Right ventricle myocardium superior (tissue), 1 donor: ENCODE measurements around the gene RFPL3. TPM values are rescaled to one million over a fixed set of nuclear protein-coding genes. Genes with fewer than 3 reads are reported as not detected.

Experiments used
- ATAC-seq: fragments of 200-7000 bp; cut with Tn5 transposase; one replicate; pipeline ENCODE4 v1.9.1; 2020; ENCODE audit warnings: mild to moderate bottlenecking; ENCODE audit not compliant: poor library complexity
- DNase-seq: peaks from one replicate; pipeline ENCODE4 v3.0.0-alpha.2; 2020
- intact Hi-C: fragments of 100-400 bp; cut with DNase I; formaldehyde crosslinking; loops from one replicate; pipeline ENCODE4 v1.11.2; 2022
- total RNA-seq: library from RNA; stranded (reverse); fragmentation: NEBNext Ultra II Directional; extraction: Animal tissue kit (Norgen Biotek cat#: 25700); gene quantifications from one replicate; pipeline ENCODE4 v1.2.1, GENCODE V29; 2021
- donor health status: DM: no; HTN: yes; CAD: no; lungs with severe emphysema.

Gene RFPL3
- total RNA-seq, 1 donor from 2014 or later, result not detected

GRCh38 chr22:32396255-32396654 is 38.6 kb downstream of the RFPL3 start:
- intact Hi-C loops, result no loop called here
- no peak for ATAC-seq
- no peak for DNase-seq

DNA sequence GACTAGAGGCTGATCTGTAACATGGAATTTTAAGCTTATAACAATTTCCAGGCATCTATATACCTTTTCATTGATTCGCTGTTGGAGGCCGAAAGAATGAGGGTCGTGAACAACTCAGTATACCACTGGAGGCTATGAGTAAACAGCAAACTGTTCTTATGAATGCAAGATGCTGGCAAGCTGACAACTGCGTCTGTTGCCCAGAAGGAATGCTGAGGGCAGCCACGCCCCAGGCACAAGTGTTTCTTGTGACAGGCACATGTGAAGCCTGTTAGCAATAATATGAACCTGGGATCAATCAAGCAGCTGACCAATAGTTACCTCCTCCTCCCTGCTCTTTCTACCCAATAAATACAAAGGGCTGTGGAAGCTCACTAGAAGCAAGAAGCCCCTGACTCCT is 39.1 kb downstream of the RFPL3 start:
- DNase-seq (no peak), ATAC-seq (no peak)
- intact Hi-C loops, result no loop called here

- no peak for ATAC-seq
- intact Hi-C loops, result no loop called here
These were observed 43.8 kb downstream of the RFPL3 start for GRCh38 chr22:32401486-32401885.

DNA sequence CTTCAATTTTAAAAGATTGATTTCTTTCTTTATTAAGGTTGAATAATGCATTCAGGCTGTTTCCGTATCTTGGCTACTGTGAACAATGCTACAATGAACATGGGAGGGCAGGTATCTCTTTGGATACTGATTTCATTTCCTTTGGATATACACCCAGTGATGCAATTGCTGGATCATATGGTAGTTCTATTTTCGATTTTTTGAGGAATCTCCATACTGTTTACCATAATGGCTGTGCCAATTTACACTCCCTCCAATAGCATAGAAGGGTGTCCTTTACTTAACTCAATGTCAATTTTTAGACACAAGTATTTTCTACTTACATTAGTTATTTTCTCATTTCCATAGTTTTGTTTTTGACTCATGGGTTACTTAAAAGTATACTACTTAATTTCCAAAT is 46.4 kb downstream of the RFPL3 start:
- intact Hi-C loops, result no loop called here
- ATAC-seq (no peak), DNase-seq (no peak)

More at GRCh38 chr22:32401486-32401885, 43.8 kb downstream of the RFPL3 start:
- no peak for DNase-seq

GRCh38 chr22:32407312-32407711 is 49.6 kb downstream of the RFPL3 start:
- DNase-seq (no peak), ATAC-seq (no peak)
- intact Hi-C loops, result no loop called here

GRCh38 chr22:32407936-32408335 is 50.3 kb downstream of the RFPL3 start:
- intact Hi-C loops, result no loop called here

GRCh38 chr22:32409977-32410376 is 52.3 kb downstream of the RFPL3 start:
- no peak for ATAC-seq
- no peak for DNase-seq
- intact Hi-C loops, result loop anchor here (10.0 kb wide), 1 partner anchor 65 kb away; the partner anchor contains the start of gene FBXO7

More at GRCh38 chr22:32407936-32408335, 50.3 kb downstream of the RFPL3 start:
- DNase-seq (no peak), ATAC-seq (no peak)

DNA sequence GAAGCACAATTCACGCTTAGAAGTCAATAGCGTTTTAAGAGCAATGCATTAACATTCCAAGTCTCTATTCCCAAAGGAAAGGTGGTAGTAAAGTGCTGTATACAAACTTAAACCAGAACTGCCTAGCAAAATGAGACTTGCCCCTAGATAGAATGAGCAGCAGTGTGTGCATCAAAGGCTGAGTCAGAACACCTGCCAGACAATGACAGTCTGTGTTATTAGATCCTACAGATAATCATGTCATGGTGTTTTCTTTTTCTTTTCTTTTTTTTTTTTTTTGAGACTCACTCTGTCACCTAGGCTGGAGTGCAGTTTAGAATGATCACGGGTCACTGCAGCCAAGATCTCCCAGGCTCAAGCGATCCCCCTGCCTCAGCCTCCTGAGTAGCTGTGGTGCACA is 52.8 kb downstream of the RFPL3 start:
- ATAC-seq (no peak), DNase-seq (no peak)
- intact Hi-C loops, result loop anchor here (10.0 kb wide), 1 partner anchor 64 kb away; the partner anchor contains the start of gene FBXO7

Other genes with a start within 250 kb of the RFPL3 start
- not detected for gene C22orf42, start 198.6 kb upstream of the RFPL3 start, total RNA-seq
- not detected for gene RFPL2, start 152.8 kb upstream of the RFPL3 start, total RNA-seq
- gene SLC5A4, start 102.5 kb upstream of the RFPL3 start, total RNA-seq, result not detected
- gene RTCB, start 54.4 kb downstream of the RFPL3 start, total RNA-seq, result 38.5 TPM
- not detected for gene BPIFC, start 106.6 kb downstream of the RFPL3 start, total RNA-seq
- 30.3 TPM for gene FBXO7, start 116.9 kb downstream of the RFPL3 start, total RNA-seq